ENCODE measurements around the gene JAKMIP1.

DNA sequence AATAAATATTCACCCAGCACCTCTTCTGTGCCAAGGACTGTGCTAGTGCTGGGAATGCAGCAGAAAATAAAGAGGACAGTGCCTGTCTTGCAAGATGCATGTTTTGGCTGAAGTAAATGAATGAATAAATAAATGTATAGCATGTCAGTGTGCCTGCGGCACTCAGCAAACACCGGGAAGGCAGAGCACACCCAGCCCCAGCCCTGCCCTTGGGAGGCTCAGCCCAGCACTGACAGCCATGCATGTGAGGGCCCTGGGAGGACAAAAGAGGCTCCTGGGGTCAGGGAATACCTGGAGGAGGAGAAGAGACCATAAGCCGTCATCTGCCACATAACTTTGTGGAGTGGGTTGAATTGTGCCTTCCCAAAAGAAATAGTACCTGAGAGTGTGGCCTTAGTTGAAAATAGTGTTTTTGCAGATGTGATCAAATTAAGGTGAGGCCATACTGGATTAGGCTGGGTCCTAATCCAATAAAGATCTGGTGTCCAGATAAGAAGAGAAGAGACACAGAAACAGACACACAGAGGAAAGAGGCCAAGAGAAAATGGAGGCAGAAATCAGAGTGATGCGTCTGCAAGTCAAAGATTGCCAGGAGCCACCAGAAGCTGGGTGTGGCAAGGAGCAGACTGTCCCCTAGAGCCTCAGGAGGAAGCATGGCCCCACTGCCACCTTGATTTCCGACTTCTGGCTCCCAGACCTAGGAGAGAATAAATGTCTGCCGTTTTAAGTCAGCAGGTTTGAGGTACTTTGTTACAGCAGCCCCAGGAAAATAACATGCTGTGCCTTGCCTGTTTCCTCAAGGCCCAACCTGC is 198.5 kb downstream of the JAKMIP1 start:
- TF ChIP-seq, protein P1, sequence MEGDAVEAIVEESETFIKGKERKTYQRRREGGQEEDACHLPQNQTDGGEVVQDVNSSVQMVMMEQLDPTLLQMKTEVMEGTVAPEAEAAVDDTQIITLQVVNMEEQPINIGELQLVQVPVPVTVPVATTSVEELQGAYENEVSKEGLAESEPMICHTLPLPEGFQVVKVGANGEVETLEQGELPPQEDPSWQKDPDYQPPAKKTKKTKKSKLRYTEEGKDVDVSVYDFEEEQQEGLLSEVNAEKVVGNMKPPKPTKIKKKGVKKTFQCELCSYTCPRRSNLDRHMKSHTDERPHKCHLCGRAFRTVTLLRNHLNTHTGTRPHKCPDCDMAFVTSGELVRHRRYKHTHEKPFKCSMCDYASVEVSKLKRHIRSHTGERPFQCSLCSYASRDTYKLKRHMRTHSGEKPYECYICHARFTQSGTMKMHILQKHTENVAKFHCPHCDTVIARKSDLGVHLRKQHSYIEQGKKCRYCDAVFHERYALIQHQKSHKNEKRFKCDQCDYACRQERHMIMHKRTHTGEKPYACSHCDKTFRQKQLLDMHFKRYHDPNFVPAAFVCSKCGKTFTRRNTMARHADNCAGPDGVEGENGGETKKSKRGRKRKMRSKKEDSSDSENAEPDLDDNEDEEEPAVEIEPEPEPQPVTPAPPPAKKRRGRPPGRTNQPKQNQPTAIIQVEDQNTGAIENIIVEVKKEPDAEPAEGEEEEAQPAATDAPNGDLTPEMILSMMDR (conservative IDR thresholded peaks at IDR 0.05): no peak
- no peak for TF ChIP-seq EZH2 (IDR thresholded peaks at IDR 0.05; ENCODE audit: low read depth)

All from PC-9 (cell line).